Measurements from ENCODE around the gene TCN2.

DNA sequence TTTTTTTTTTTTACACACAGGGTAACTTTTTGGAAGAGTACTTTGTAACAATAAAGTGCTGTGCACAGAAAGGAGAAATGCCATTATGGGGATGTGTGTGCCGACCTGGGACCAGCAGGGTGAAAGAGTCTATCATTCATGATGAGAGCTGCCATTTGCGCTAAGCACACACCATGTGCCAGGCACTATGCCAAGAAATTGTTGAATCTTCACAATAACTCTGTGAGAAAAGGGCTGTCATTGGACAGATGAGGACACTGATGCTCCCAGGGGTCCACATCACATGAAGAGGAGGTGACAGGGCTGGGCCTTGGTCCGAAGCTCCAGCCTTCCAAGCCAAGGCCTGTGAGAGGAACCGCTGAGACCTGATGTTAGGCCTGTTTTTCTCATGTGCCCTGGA, 55.1 kb downstream of the TCN2 start:
- TF ChIP-seq CTCF (IDR thresholded peaks at IDR 0.05) (no peak), POLR2AphosphoS5 (IDR thresholded peaks at IDR 0.05) (no peak), POLR2A (IDR thresholded peaks at IDR 0.05) (no peak)

Measured in sigmoid colon (tissue), 4 donors.